NCI-H1436 treated with DMSO at 0.1 percent for 48 hours (cell line): ENCODE results near the gene UGT1A7.
"Not testable (repeated sequence)": the region's sequence is repeated elsewhere in the genome, so short reads cannot be mapped to it uniquely, and the experiment has no call there.

ENCODE experiments used
- DNase-seq: peaks from one replicate; lab custom pipeline; 2025; lab: John Stamatoyannopoulos, UW

UGT1A7 gene

GRCh38 chr2:233712611-233713261 lies 31.0 kb downstream of the UGT1A7 start, which contains the start of gene UGT1A5:
Gene UGT1A5 (plus strand): TSS chr2:233712907. CDS start chr2:233712992, 85 bp downstream.
- no peak for DNase-seq

DNA sequence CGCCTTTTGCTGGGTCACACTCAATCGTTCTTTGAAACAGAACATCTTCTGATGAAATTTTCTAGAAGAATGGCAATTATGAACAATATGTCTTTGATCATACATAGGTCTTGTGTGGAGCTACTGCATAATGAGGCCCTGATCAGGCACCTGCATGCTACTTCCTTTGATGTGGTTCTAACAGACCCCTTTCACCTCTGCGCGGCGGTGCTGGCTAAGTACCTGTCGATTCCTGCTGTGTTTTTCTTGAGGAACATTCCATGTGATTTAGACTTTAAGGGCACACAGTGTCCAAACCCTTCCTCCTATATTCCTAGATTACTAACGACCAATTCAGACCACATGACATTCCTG lies 31.5 kb downstream of the UGT1A7 start:
- no peak for DNase-seq

GRCh38 chr2:233714121-233714520 lies 32.4 kb downstream of the UGT1A7 start:
- no peak for DNase-seq

DNA sequence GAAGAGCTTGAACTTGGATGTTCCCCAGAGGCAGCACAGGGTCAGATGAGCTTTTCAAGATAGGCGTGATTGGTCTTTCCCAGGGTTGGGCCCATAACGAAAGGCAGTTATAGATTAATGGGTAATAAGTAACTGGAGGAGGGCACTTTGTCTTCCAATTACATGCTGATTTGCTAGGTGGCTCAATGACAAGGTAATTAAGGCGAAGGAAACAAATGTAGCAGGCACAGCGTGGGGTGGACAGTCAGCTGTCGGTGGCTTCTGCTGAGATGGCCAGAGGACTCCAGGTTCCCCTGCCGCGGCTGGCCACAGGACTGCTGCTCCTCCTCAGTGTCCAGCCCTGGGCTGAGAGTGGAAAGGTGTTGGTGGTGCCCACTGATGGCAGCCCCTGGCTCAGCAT lies 36.9 kb downstream of the UGT1A7 start, which contains the start of gene UGT1A4:
Gene UGT1A4, plus strand, starts transcription at position 185 of the 400 bp plus-strand sequence. Its CDS starts 85 bp downstream, at position 270.
- DNase-seq, result no peak

DNA sequence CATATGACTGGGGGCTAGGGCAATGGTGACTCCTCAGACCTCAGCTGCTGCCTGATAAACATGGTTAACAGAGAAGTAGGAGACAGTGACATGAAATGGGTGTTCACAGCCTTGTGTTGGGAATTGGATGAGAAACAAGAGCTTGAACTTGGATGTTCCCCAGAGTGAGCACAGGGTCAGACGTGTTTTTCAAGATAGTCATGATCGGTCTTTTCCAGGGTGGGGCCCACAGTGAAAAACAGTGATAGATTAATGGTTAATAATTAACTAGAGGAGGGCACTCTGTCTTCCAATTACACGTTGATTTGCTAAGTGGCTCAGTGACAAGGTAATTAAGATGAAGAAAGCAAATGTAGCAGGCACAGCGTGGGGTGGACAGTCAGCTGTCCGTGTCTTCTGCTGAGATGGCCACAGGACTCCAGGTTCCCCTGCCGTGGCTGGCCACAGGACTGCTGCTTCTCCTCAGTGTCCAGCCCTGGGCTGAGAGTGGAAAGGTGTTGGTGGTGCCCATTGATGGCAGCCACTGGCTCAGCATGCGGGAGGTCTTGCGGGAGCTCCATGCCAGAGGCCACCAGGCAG lies 47.1 kb downstream of the UGT1A7 start, which contains the start of gene UGT1A3:
Gene UGT1A3, plus strand, starts transcription at position 320 of the 579 bp plus-strand sequence. Its CDS starts 85 bp downstream, at position 405.
- DNase-seq, result no peak

GRCh38 chr2:233736868-233737653 lies 55.4 kb downstream of the UGT1A7 start:
- not testable (repeated sequence) for DNase-seq

DNA sequence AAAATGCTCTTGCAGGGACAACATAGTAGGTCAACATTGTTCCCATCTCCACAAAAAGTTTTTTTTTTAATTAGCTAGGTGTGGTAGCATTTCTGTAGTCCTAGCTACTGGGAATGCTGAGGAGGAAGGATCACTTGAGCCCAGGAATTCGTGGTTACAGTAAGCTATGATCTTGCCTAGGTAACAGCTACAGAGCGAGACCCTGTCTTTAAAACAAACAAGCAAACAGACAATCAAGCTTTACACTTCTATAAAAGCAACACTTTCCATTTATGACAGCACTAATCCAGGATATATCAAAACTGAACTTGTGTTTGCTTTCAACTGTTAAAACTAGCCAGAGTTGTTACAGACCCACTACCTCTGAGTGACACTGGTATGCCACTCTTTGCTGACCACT lies 59.2 kb downstream of the UGT1A7 start:
- no peak for DNase-seq

DNA sequence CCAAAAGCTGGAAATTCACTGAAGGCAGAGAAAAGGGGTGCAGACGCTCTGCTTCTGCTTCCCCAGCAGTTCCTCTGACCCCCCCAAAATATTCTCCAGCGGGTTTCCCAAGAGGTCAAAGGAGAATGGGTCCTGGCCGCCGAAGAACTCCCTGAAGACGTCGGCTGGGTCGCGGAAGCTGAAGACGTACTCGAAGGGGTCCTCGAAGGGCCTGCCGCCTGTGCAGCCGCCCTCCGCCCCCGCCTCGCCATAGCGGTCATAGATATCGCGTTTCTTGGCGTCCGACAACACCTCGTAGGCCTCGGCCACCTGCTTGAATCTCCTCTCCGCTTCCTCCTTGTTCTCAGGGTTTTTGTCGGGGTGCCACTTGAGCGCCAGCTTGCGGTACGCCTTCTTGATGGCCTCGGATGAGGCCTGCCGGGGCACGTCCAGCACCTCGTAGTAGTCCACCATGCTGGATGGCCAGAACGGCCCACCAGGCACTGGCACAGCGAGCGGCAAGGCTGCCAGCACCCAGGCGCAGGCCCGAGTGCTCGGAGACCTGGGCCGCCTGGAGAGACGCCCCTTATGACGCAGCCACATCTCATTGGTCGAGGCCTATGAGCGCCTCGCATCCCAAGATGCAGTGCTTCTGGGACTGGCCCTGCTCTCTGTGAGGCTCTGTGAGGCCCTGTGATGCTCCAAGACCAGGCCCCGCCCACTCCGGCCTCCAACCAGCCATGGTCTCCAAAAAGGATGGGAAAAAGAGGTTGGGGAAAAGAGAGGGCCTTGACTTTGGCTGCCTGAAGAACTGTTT lies 62.0 kb downstream of the UGT1A7 start:
- no peak for DNase-seq

- no peak for DNase-seq
These were observed 63.5 kb downstream of the UGT1A7 start for GRCh38 chr2:233745073-233745755.

DNA sequence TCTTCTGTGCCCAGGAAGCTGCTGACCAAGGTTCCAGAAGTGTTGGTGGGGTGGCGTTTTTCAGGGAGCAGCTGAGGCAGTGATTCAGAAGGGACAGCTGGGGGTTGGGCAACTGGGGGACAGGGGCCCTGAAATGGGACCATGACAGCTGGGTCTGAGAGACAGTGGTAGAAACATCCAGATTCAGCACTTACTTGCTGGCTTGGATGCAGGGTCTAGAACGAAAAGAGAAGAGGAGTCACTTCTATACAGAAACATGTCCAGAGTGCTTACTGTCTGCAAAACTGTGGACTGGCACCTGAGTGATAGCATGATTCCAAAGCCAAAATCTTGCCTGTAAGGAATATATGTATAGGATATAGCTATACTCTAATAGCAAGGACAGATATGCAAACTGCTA lies 64.1 kb downstream of the UGT1A7 start:
- not testable (repeated sequence) for DNase-seq

- DNase-seq, result no peak
These were observed 65.0 kb downstream of the UGT1A7 start for GRCh38 chr2:233746475-233747282.

DNA sequence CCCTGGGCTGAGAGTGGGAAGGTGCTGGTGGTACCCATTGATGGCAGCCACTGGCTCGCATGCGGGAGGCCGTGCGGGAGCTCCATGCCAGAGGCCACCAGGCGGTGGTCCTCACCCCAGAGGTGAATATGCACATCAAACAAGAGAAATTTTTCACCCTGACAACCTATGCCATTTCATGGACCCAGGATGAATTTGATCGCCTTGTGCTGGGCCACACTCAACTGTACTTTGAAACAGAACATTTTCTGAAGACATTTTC lies 65.5 kb downstream of the UGT1A7 start:
- DNase-seq, result no peak

- not testable (repeated sequence) for DNase-seq
These were observed 69.0 kb downstream of the UGT1A7 start for GRCh38 chr2:233750689-233751088.

- not testable (repeated sequence) for DNase-seq
These were observed 69.7 kb downstream of the UGT1A7 start for GRCh38 chr2:233751212-233752009.

DNA sequence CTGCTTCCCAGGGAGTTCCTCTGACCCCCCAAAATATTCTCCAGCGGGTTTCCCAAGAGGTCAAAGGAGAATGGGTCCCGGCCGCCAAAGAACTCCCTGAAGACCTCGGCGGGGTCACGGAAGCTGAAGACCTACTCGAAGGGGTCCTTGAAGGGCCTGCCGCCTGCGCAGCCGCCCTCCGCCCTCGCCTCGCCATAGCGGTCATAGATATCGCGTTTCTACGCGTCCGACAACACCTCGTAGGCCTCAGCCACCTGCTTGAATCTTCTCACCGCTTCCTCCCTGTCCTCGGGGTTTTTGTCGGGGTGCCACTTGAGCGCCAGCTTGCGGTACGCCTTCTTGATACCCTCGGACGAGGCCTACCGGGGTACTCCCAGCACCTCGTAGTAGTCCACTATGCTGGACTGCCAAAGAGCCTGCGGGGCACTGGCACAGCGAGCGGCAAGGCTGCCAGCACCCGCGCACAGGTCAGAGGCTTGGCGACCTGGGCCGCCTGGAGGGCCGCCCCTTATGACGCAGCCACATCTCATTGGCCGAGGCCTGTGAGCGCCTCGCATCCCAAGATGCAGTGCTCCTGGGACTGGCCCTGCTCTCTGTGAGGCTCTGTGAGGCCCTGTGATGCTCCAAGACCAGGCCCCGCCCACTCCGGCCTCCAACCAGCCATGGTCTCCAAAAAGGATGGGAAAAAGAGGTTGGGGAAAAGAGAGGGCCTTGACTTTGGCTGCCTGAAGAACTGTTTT lies 73.3 kb downstream of the UGT1A7 start:
- no peak for DNase-seq

DNA sequence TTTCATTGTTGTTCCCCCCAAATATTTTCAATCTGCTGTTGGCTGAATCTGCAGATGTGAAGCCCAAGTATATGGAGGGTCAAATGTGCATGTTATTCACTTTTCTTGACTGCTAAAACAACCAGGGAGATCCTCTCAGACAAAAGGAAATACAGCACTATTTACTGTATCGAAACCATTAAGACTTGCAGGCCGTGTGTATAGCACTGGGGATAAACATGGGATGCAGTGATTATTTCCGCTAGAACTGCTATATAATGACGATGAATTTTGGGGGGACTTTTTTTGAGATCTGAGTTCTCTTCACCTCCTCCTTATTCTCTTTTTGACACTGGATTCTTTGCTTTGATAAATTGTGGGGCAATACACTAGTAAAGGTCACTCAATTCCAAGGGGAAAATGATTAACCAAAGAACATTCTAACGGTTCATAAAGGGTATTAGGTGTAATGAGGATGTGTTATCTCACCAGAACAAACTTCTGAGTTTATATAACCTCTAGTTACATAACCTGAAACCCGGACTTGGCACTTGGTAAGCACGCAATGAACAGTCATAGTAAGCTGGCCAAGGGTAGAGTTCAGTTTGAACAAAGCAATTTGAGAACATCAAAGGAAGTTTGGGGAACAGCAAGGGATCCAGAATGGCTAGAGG lies 74.9 kb downstream of the UGT1A7 start:
- DNase-seq, result no peak

GRCh38 chr2:233758141-233758540 lies 76.4 kb downstream of the UGT1A7 start:
- no peak for DNase-seq

DNA sequence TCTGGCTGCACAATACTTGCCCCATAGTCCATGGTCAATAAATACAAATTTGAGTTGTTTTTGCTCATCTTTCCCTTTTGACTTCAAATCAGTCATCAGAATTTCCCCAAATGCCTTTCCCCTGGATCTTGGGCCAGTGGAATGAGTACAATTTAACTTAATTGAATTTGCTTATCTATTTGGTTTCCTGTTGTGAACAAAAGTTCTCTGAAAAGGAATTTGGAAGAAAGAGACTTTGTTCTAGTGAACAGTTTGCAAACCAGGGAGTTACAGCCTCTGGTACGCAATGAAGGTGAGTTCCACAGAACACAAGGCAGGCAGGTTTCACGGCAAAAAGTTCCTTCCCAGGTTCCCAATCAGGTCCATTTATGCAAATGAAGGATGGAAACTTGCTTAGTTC lies 77.1 kb downstream of the UGT1A7 start:
- no peak for DNase-seq

GRCh38 chr2:233760043-233760442 lies 78.3 kb downstream of the UGT1A7 start, which contains the start of gene UGT1A1:
Gene UGT1A1 (plus strand): TSS chr2:233760270. CDS start chr2:233760288, 18 bp downstream.
- no peak for DNase-seq
